H1 (cell line): ENCODE data around the gene SLC66A1. TPM values are rescaled to one million over a fixed set of nuclear protein-coding genes. Genes with fewer than 3 reads are reported as not detected.
A peak's percentile ranks its signal among the peaks of the same experiment; 100 is the strongest.

Experiments
- CTCF ChIA-PET: fragments of 300-600 bp; sonication (Branson Sonifier 250); formaldehyde crosslinking; loops from one replicate; lab custom pipeline; 2021; ENCODE audit not compliant: partially characterized antibody; lab: Charles Lee
- POLR2A ChIA-PET: fragments of 300-600 bp; sonication (Branson Sonifier 250); formaldehyde crosslinking; loops from one replicate; lab custom pipeline; 2021; ENCODE audit warnings: inconsistent platforms; ENCODE audit not compliant: partially characterized antibody; lab: Charles Lee
- DNase-seq, 2 experiments: peaks; one replicate each; pipeline versions ENCODE4 v3.0.0 to v3.0.0-alpha.2; 2010 to 2022; ENCODE audit warnings: low spot score in 2 of 2, low read depth in 1 of 2, mixed read lengths in 1 of 2
- FAIRE-seq: peaks from 2 replicates; lab custom pipeline; 2011; peaks lifted over from hg19 to GRCh38; lab: Jason Lieb, UNC
- H2AFZ ChIP-seq: 2 replicates; pipeline ENCODE4 v1.8.1; 2012; ENCODE audit warnings: low read length, inconsistent platforms
- H2AK5ac ChIP-seq: 2 replicates; pipeline ENCODE4 v1.6.1; 2013; ENCODE audit warnings: low read depth, low read length
- H2BK120ac ChIP-seq: replicated peaks from 2 replicates; pipeline ENCODE3; 2013; ENCODE audit warnings: low read depth, low read length, inconsistent platforms
- H2BK12ac ChIP-seq: 2 replicates; pipeline ENCODE4 v1.6.1; 2013; ENCODE audit warnings: low read depth, low read length
- H2BK15ac ChIP-seq: 2 replicates; pipeline ENCODE4 v1.6.1; 2013; ENCODE audit warnings: low read length
- H2BK20ac ChIP-seq: 2 replicates; pipeline ENCODE4 v1.6.1; 2013; ENCODE audit warnings: low read length
- H2BK5ac ChIP-seq: 2 replicates; pipeline ENCODE4 v1.6.1; 2013; ENCODE audit warnings: low read depth, low read length
- H3K14ac ChIP-seq: 2 replicates; pipeline ENCODE4 v1.6.1; 2013; ENCODE audit warnings: inconsistent platforms; ENCODE audit not compliant: insufficient read length
- H3K18ac ChIP-seq: 2 replicates; pipeline ENCODE4 v1.6.1; 2013; ENCODE audit warnings: low read length; ENCODE audit errors: extremely low read depth
- H3K23ac ChIP-seq: 2 replicates; pipeline ENCODE4 v1.6.1; 2013; ENCODE audit warnings: inconsistent platforms; ENCODE audit not compliant: insufficient read length
- H3K23me2 ChIP-seq: 2 replicates; pipeline ENCODE4 v1.6.1; 2013; ENCODE audit warnings: low read depth, low read length
- H3K27ac ChIP-seq: 2 replicates; pipeline ENCODE4 v1.6.1; 2011; ENCODE audit warnings: low read depth, low read length, inconsistent platforms
- H3K27me3 ChIP-seq, 4 experiments: replicated peaks in 1 of 4; 1 replicate in 1 of 4; 2 replicates in 3 of 4; pipeline versions ENCODE4 v1.6.1 to v1.8.1; 2011 to 2013; ENCODE audit warnings: low read length in 3 of 4, mild to moderate bottlenecking in 3 of 4, inconsistent platforms in 2 of 4, mixed read lengths in 2 of 4, moderate library complexity in 1 of 4; ENCODE audit not compliant: control insufficient read depth in 3 of 4, insufficient read depth in 3 of 4; ENCODE audit errors: extremely low read depth in 1 of 4
- H3K36me3 ChIP-seq, 4 experiments: 2 replicates each; pipeline versions ENCODE4 v1.6.1 to v1.8.1; 2011 to 2013; ENCODE audit warnings: mild to moderate bottlenecking in 4 of 4, low read length in 3 of 4, moderate library complexity in 2 of 4, control low read depth in 1 of 4, inconsistent platforms in 1 of 4; ENCODE audit not compliant: insufficient read depth in 4 of 4, control insufficient read depth in 2 of 4
- H3K4ac ChIP-seq: replicated peaks from 2 replicates; pipeline ENCODE3; 2013; ENCODE audit warnings: low read length, low read depth, mixed read lengths, inconsistent platforms; ENCODE audit not compliant: insufficient read length
- H3K4me1 ChIP-seq, 4 experiments: replicated peaks in 1 of 4; 1 replicate in 1 of 4; 2 replicates in 3 of 4; pipeline versions ENCODE4 v1.6.1 to v1.8.1; 2011 to 2013; ENCODE audit warnings: low read length in 3 of 4, inconsistent platforms in 2 of 4, mixed read lengths in 1 of 4; ENCODE audit not compliant: insufficient read depth in 4 of 4, control insufficient read depth in 3 of 4
- H3K4me2 ChIP-seq, 2 experiments: 2 replicates each; pipeline versions ENCODE4 v1.6.1 to v1.8.1; 2011 to 2013; ENCODE audit warnings: low read depth in 2 of 2, low read length in 2 of 2, control low read depth in 1 of 2, inconsistent platforms in 1 of 2, mild to moderate bottlenecking in 1 of 2; ENCODE audit not compliant: insufficient read depth in 1 of 2
- H3K4me3 ChIP-seq, 4 experiments: fragments of 200-600, 300-600 bp in 1 of 4; sonication (generic), shearing (Covaris generic), sonication (Bioruptor Twin) in 1 of 4; 2 replicates each; pipeline versions ENCODE4 v1.5.1 to v1.8.1; 2011 to 2016; ENCODE audit warnings: low read length in 4 of 4, low read depth in 3 of 4, control low read depth in 2 of 4, inconsistent platforms in 2 of 4, mild to moderate bottlenecking in 2 of 4, mixed read lengths in 1 of 4, moderate library complexity in 1 of 4; ENCODE audit not compliant: insufficient read depth in 2 of 4; ENCODE audit errors: extremely low read depth in 1 of 4
- H3K56ac ChIP-seq: replicated peaks from 2 replicates; pipeline ENCODE3; 2013; ENCODE audit warnings: low read depth, mild to moderate bottlenecking, mixed read lengths, low read length, inconsistent platforms; ENCODE audit not compliant: insufficient read length
- H3K79me1 ChIP-seq: 2 replicates; pipeline ENCODE4 v1.6.1; 2013; ENCODE audit warnings: low read depth, low read length, control low read depth
- H3K79me2 ChIP-seq, 2 experiments: 2 replicates each; pipeline versions ENCODE4 v1.6.1 to v1.8.1; 2012 to 2013; ENCODE audit warnings: low read length in 2 of 2, mild to moderate bottlenecking in 2 of 2, inconsistent platforms in 1 of 2; ENCODE audit not compliant: insufficient read depth in 2 of 2, control insufficient read depth in 1 of 2
- H3K9ac ChIP-seq, 4 experiments: replicated peaks in 1 of 4; 1 replicate in 1 of 4; 2 replicates in 3 of 4; pipeline versions ENCODE4 v1.6.1 to v1.8.1; 2011 to 2013; ENCODE audit warnings: low read depth in 3 of 4, low read length in 3 of 4, control low read depth in 2 of 4, mild to moderate bottlenecking in 2 of 4, moderate library complexity in 2 of 4, inconsistent platforms in 1 of 4; ENCODE audit errors: extremely low read depth in 1 of 4
- H3K9me3 ChIP-seq, 2 experiments: 2 replicates each; pipeline versions ENCODE4 v1.6.1 to v1.8.1; 2012 to 2013; ENCODE audit warnings: mild to moderate bottlenecking in 2 of 2, moderate library complexity in 2 of 2, control low read depth in 1 of 2, inconsistent platforms in 1 of 2, low read depth in 1 of 2, low read length in 1 of 2, mixed read lengths in 1 of 2; ENCODE audit not compliant: insufficient read depth in 2 of 2
- H4K20me1 ChIP-seq, 2 experiments: replicated peaks in 1 of 2; 2 replicates each; pipeline versions ENCODE3 to v1.8.1; 2011 to 2013; ENCODE audit warnings: inconsistent platforms in 2 of 2, low read length in 2 of 2, mild to moderate bottlenecking in 1 of 2; ENCODE audit not compliant: insufficient read depth in 2 of 2, control insufficient read depth in 1 of 2
- H4K5ac ChIP-seq: 2 replicates; pipeline ENCODE4 v1.6.1; 2013; ENCODE audit warnings: low read length, low read depth, mixed read lengths, inconsistent platforms; ENCODE audit not compliant: insufficient read length
- H4K8ac ChIP-seq: 2 replicates; pipeline ENCODE4 v1.8.0; 2013; ENCODE audit warnings: mild to moderate bottlenecking, moderate library complexity, low read length, inconsistent platforms; ENCODE audit not compliant: insufficient read depth; ENCODE audit errors: extremely low read depth
- H4K91ac ChIP-seq: replicated peaks from 2 replicates; pipeline ENCODE3; 2013; ENCODE audit warnings: low read length, mixed read lengths, inconsistent platforms; ENCODE audit not compliant: insufficient read length
- BCL11A ChIP-seq, 2 experiments: IDR thresholded peaks; one replicate each; pipeline ENCODE4 v1.6.1; 2011; ENCODE audit warnings: low read depth in 2 of 2, low read length in 2 of 2, mild to moderate bottlenecking in 2 of 2
- CBX8 ChIP-seq: fragments of 300-800, 300-1000 bp; sonication (generic); IDR thresholded peaks from 2 replicates; pipeline ENCODE4 v1.7.1; 2016; ENCODE audit warnings: low read depth, low read length, borderline replicate concordance
- CREB1 ChIP-seq: IDR thresholded peaks from 2 replicates; pipeline ENCODE4 v1.6.1; 2012; ENCODE audit warnings: inconsistent platforms
- CTBP2 ChIP-seq: IDR thresholded peaks from 2 replicates; pipeline ENCODE4 v1.7.0; 2011; ENCODE audit warnings: borderline replicate concordance, mild to moderate bottlenecking, moderate library complexity, mixed read lengths, low read length; ENCODE audit not compliant: insufficient read depth, insufficient read length
- HDAC2 ChIP-seq, 2 experiments: fragments of 300-600 bp in 1 of 2; sonication (generic) in 1 of 2; IDR thresholded peaks; 2 replicates each; pipeline ENCODE4 v1.6.1; 2011 to 2012; ENCODE audit warnings: low read depth in 2 of 2, low read length in 2 of 2, mild to moderate bottlenecking in 2 of 2, moderate library complexity in 2 of 2, borderline replicate concordance in 1 of 2, inconsistent platforms in 1 of 2
- KDM4A ChIP-seq: IDR thresholded peaks from one replicate; pipeline ENCODE4 v1.7.1; 2012; ENCODE audit warnings: low read depth, mild to moderate bottlenecking, moderate library complexity, low read length, inconsistent platforms; ENCODE audit not compliant: severe bottlenecking
- KDM5A ChIP-seq: fragments of 200-600 bp; IDR thresholded peaks from 2 replicates; pipeline ENCODE4 v1.7.1; 2012; ENCODE audit warnings: mild to moderate bottlenecking, low read length, inconsistent platforms, mixed read lengths
- PHF8 ChIP-seq: fragments of 200-600 bp; sonication (generic); conservative IDR thresholded peaks from 2 replicates; pipeline ENCODE4 v1.7.1; 2012; ENCODE audit warnings: low read depth, mild to moderate bottlenecking, inconsistent platforms, low read length, moderate library complexity
- RNF2 ChIP-seq: fragments of 200-900, 300-1000 bp; sonication (generic); IDR thresholded peaks from 2 replicates; pipeline ENCODE4 v1.7.1; 2016; ENCODE audit warnings: borderline replicate concordance, low read depth, mild to moderate bottlenecking, antibody characterized with exemption, low read length; ENCODE audit not compliant: poor library complexity, severe bottlenecking; ENCODE audit errors: missing control alignments
- SIN3A ChIP-seq, 2 experiments: IDR thresholded peaks in 1 of 2; conservative IDR thresholded peaks in 1 of 2; 2 replicates each; pipeline ENCODE4 v1.6.1; 2011 to 2012; ENCODE audit warnings: low read length in 2 of 2, improper control_type of control experiment in 1 of 2, low read depth in 1 of 2, mild to moderate bottlenecking in 1 of 2
- SUZ12 ChIP-seq: fragments of 200-600 bp; sonication (generic); IDR thresholded peaks from 2 replicates; pipeline ENCODE4 v1.6.1; 2012; ENCODE audit warnings: mild to moderate bottlenecking, inconsistent platforms, low read length, moderate library complexity, mixed read lengths
- WGBS, 2 experiments: shearing (Covaris generic) in 1 of 2; methylation state at CpG; one replicate each; pipeline versions ENCODE4 v1.1.6 to v1.1.7; 2013 to 2015; ENCODE audit warnings: low lambda C conversion rate in 2 of 2, mixed read lengths in 2 of 2, inconsistent platforms in 1 of 2, low coverage in 1 of 2, missing lambda C conversion rate in 1 of 2; ENCODE audit not compliant: insufficient replicate concordance in 2 of 2, insufficient coverage in 1 of 2, insufficient read length in 1 of 2; ENCODE audit errors: extremely low coverage in 1 of 2, missing lambda C conversion rate in 1 of 2; 5-methylcytosine and 5-hydroxymethylcytosine counted together
- polyA plus RNA-seq, 7 experiments: library from polyadenylated mRNA; depleted of rRNA in 3 of 7; stranded (reverse) in 5 of 7; unstranded in 2 of 7; fragments of >200 nt in 5 of 7; fragments of 200-250 nt in 2 of 7; gene quantifications; 1 replicate in 5 of 7; 2 replicates in 1 of 7; 4 replicates in 1 of 7; pipeline versions ENCODE4 v1.2.1 to v1.2.3, GENCODE V29; 2011 to 2013; ENCODE audit warnings: missing spikeins in 2 of 7, mixed read lengths in 2 of 7
- total RNA-seq: library from RNA; stranded (reverse); fragmentation: NEBNext Ultra II Directional; extraction: Animal tissue kit (Norgen Biotek cat#: 25700); gene quantifications from 2 replicates; pipeline ENCODE4 v1.2.1, GENCODE V29; 2021

Gene SLC66A1
- total and polyA plus RNA-seq, 2 of the 8 experiments (the other 6 are each of a cell fraction or from before 2014, with no cell fraction given), result 16.8 to 27.9 TPM

GRCh38 chr1:19340387-19340937 lies 28.3 kb downstream of the SLC66A1 start:
- Histone ChIP-seq H2BK20ac (no peak overlapping the region), H3K27ac (no peak overlapping the region), H3K27me3 (no peaks in the 10 kb centered on the region), H3K79me2 (no peaks in the 10 kb centered on the region), H2BK15ac (no peak overlapping the region), H2BK12ac (no peak overlapping the region), H3K23me2 (peaks cover 2% of the 10 kb centered on the region; the same call in 1 of the 2 replicates), H3K4me2 (no peak overlapping the region), H4K8ac (no peak overlapping the region), H4K5ac (no peak overlapping the region), H3K4me3 (no peak overlapping the region), H3K9me3 (no peaks in the 10 kb centered on the region), H2BK120ac (no peak overlapping the region), H3K36me3 (peaks cover 3 to 18% (median 5%) of the 10 kb centered on the region in 4 experiments; a peak in 4 of 8 replicates), H4K91ac (no peak overlapping the region)
- no peak for TF ChIP-seq CBX8
- no peak for TF ChIP-seq HDAC2 (IDR thresholded peaks at IDR 0.05; ENCODE audit: borderline replicate concordance in 1 of 2, low read depth in 2 of 2, low read length in 2 of 2)
- no peak for TF ChIP-seq KDM5A
- TF ChIP-seq KDM4A, result no peak
- no peak for TF ChIP-seq SIN3A (conservative IDR thresholded peaks at IDR 0.05 in 1 of 2, IDR thresholded peaks at IDR 0.05 in 1 of 2; ENCODE audit: low read depth in 1 of 2, low read length in 2 of 2)
- TF ChIP-seq BCL11A (IDR thresholded peaks at IDR 0.05; ENCODE audit: low read depth in 2 of 2, low read length in 2 of 2), result no peak
- no peak for TF ChIP-seq CTBP2
- no peak for TF ChIP-seq RNF2
- no peak for TF ChIP-seq CREB1
- TF ChIP-seq SUZ12, result no peak
- TF ChIP-seq PHF8, result no peak
- TF ChIP-seq, all 59 proteins: peak for 0
- Histone ChIP-seq H3K9ac (no peak overlapping the region), H3K14ac (no peak overlapping the region), H3K23ac (no peak overlapping the region), H3K56ac (no peak overlapping the region), H2AK5ac (peak overlapping the region; percentile 18; the same call in 1 of the 2 replicates), H2BK5ac (no peak overlapping the region), H4K20me1 (peaks cover 5 to 6% of the 10 kb centered on the region in 2 experiments), H3K4me1 (peaks cover 0 to 15% (median 10%) of the 10 kb centered on the region in 4 experiments; a peak in 5 of 7 replicates), H3K79me1 (no peaks in the 10 kb centered on the region), H2AFZ (no peak overlapping the region), H3K4ac (no peak overlapping the region), H3K18ac (no peak overlapping the region)
- ChIA-PET CTCF (interaction anchor here (0.6 to 8.0 kb wide), 24 partner anchors 8 to 421 kb away, joined by 3 to 72 read pairs (median 6); no protein-coding TSS in a partner anchor), POLR2A (no interaction called here)
- FAIRE-seq (no peak), DNase-seq (no peak)
- WGBS, 2 experiments, result 93% methylated on average over 14 of the region's 14 CpGs; no CpG with 5 or more reads in 1 of the 2 experiments
